OCI-LY7 (cell line): ENCODE measurements around the gene TBC1D24. TPM values are rescaled to one million over a fixed set of nuclear protein-coding genes. Genes with fewer than 3 reads are reported as not detected.

Source experiments
- BruUV-seq: library from RNA; stranded (reverse); fragments of 400-500 nt; replicated peaks from 2 replicates; lab custom pipeline; 2021; lab: Mats Ljungman, UMichigan
- CTCF ChIA-PET: fragments of 300-600 bp; sonication (Branson Sonifier 250); formaldehyde crosslinking; loops from one replicate; lab custom pipeline; 2022; ENCODE audit warnings: antibody characterized with exemption; ENCODE audit not compliant: unreplicated experiment; lab: Charles Lee
- POLR2A ChIA-PET: fragments of 300-600 bp; sonication (Branson Sonifier 250); formaldehyde crosslinking; loops from one replicate; lab custom pipeline; 2022; ENCODE audit warnings: antibody characterized with exemption; lab: Charles Lee
- DNase-seq: peaks from one replicate; pipeline ENCODE4 v3.0.0-alpha.2; 2015; ENCODE audit warnings: low spot score
- H2AFZ ChIP-seq: fragments of 200-600 bp; sonication (generic), shearing (Covaris generic); 2 replicates; pipeline ENCODE4 v1.6.1; 2014; ENCODE audit warnings: mild to moderate bottlenecking, antibody characterized with exemption, low read length, moderate library complexity
- H3K27ac ChIP-seq: fragments of 200-600 bp; sonication (generic); 2 replicates; pipeline ENCODE4 v1.5.1; 2014; ENCODE audit warnings: mixed run types, low read depth, mild to moderate bottlenecking, moderate library complexity, low read length, inconsistent platforms; ENCODE audit not compliant: poor library complexity, severe bottlenecking
- H3K36me3 ChIP-seq: fragments of 200-600 bp; sonication (generic); 2 replicates; pipeline ENCODE4 v1.6.1; 2014; ENCODE audit warnings: mild to moderate bottlenecking, antibody characterized with exemption, low read length, moderate library complexity, mixed read lengths; ENCODE audit not compliant: insufficient read depth
- H3K4me1 ChIP-seq: fragments of 200-600 bp; sonication (generic); 2 replicates; pipeline ENCODE4 v1.5.1; 2014; ENCODE audit warnings: mild to moderate bottlenecking, low read length; ENCODE audit not compliant: insufficient read depth, poor library complexity, severe bottlenecking
- H3K4me2 ChIP-seq: fragments of 200-600 bp; sonication (generic); 2 replicates; pipeline ENCODE4 v1.6.1; 2014; ENCODE audit warnings: mild to moderate bottlenecking, low read length
- H3K4me3 ChIP-seq: fragments of 200-600 bp; sonication (generic); 2 replicates; pipeline ENCODE4 v1.5.1; 2014; ENCODE audit warnings: mild to moderate bottlenecking, low read depth, low read length; ENCODE audit not compliant: poor library complexity, severe bottlenecking
- H3K79me2 ChIP-seq: fragments of 200-600 bp; sonication (generic); 2 replicates; pipeline ENCODE4 v1.6.1; 2016; ENCODE audit warnings: low read depth, mild to moderate bottlenecking, low read length, moderate library complexity, mixed read lengths; ENCODE audit not compliant: insufficient read depth
- H3K9me2 ChIP-seq: fragments of 200-600 bp; sonication (generic); 2 replicates; pipeline ENCODE4 v1.6.1; 2016; ENCODE audit warnings: mild to moderate bottlenecking, low read length, mixed read lengths; ENCODE audit not compliant: insufficient read depth
- H3K9me3 ChIP-seq: fragments of 200-600 bp; sonication (generic); 2 replicates; pipeline ENCODE4 v1.6.1; 2014; ENCODE audit warnings: mild to moderate bottlenecking, mixed run types, low read length, mixed read lengths
- H4K20me1 ChIP-seq: fragments of 200-600 bp; sonication (generic); 2 replicates; pipeline ENCODE4 v1.6.1; 2014; ENCODE audit warnings: mild to moderate bottlenecking, antibody characterized with exemption, low read length, moderate library complexity, mixed read lengths; ENCODE audit not compliant: insufficient read depth
- CTCF ChIP-seq: fragments of 200-600 bp; sonication (generic); conservative IDR thresholded peaks from 2 replicates; pipeline ENCODE4 v1.5.1; 2014; ENCODE audit warnings: mild to moderate bottlenecking, antibody characterized with exemption, low read length, moderate library complexity, mixed read lengths
- EZH2phosphoT487 ChIP-seq: fragments of 200-600 bp; sonication (generic); IDR thresholded peaks from 2 replicates; pipeline ENCODE4 v1.6.1; 2018; ENCODE audit warnings: low read depth, borderline replicate concordance, mild to moderate bottlenecking, mixed run types, antibody characterized with exemption, low read length, moderate library complexity, mixed read lengths
- intact Hi-C: fragments of 100-400 bp; cut with micrococcal nuclease; formaldehyde crosslinking; loops from one replicate; pipeline ENCODE4 v1.10.0; 2022; ENCODE audit not compliant: unreplicated experiment
- total RNA-seq, 2 experiments: library from RNA; depleted of rRNA in 1 of 2; stranded (reverse); fragments of >200 nt in 1 of 2; shearing (Covaris generic) in 1 of 2; gene quantifications; 2 replicates each; pipeline ENCODE4 v1.2.3, GENCODE V29; 2014 to 2022

The TBC1D24 gene
- total RNA-seq, 2 experiments from 2014 or later, result 23.4 to 34.7 TPM

GRCh38 chr16:2496223-2497115 is 21.5 kb downstream of the TBC1D24 start:
- BruUV-seq, result no TSS peak
- H2AFZ ChIP-seq, result no peak overlapping the region
- no peaks in the 10 kb centered on the region for H4K20me1 ChIP-seq
- POLR2A ChIA-PET, result interaction anchor here (0.6 kb wide), 1 partner anchor 304 kb away, joined by 5 read pairs; no protein-coding TSS in a partner anchor
- CTCF ChIA-PET, result no interaction called here
- no peak overlapping the region for H3K27ac ChIP-seq
- TF ChIP-seq CTCF (no peak), EZH2phosphoT487 (no peak)
- no peak overlapping the region for H3K4me3 ChIP-seq
- no peak for DNase-seq
- H3K4me2 ChIP-seq, result no peak overlapping the region
- intact Hi-C loops, result no loop called here
- no peaks in the 10 kb centered on the region for H3K9me2 ChIP-seq
- no peaks in the 10 kb centered on the region for H3K9me3 ChIP-seq
- peaks cover 7% of the 10 kb centered on the region for H3K4me1 ChIP-seq
- H3K36me3 ChIP-seq, result peaks cover 23% of the 10 kb centered on the region
- H3K79me2 ChIP-seq, result no peaks in the 10 kb centered on the region

DNA sequence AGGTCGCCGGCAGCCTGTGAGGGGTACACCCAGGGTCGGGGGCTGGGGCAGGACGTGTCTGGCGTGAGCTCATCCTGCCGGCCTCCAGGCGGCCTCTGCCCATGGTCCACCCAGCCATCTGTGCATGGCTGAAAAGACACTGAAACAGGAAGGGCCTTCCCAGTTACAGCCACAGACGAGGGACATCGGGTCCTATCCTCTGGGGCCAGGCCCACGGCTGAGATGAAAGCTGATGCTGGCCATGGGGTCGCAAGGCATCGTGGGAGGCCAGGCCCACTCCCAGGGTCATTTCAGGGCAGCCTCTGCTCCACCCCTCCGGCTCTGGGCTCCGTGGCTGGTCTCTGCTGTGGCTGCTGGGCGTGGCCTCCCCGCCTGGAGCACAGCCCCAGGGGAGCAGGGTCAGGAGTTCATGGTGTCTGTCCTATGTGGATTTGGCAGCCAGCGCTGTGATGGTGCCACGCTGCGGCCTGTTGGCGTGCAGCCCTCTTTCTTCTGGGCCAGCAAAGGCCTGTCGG is 22.2 kb downstream of the TBC1D24 start:
- no TSS peak for BruUV-seq
- H3K36me3 ChIP-seq, result peaks cover 28% of the 10 kb centered on the region
- no peaks in the 10 kb centered on the region for H3K9me2 ChIP-seq
- H3K4me3 ChIP-seq, result no peak overlapping the region
- no peak for DNase-seq
- H3K4me1 ChIP-seq, result peaks cover 10% of the 10 kb centered on the region
- ChIA-PET POLR2A (interaction anchor here (0.6 kb wide), 1 partner anchor 303 kb away, joined by 5 read pairs; no protein-coding TSS in a partner anchor), CTCF (no interaction called here)
- no peak overlapping the region for H2AFZ ChIP-seq
- intact Hi-C loops, result no loop called here
- TF ChIP-seq CTCF (no peak), EZH2phosphoT487 (no peak)
- no peaks in the 10 kb centered on the region for H3K9me3 ChIP-seq
- H3K4me2 ChIP-seq, result no peak overlapping the region
- H3K27ac ChIP-seq, result no peak overlapping the region
- no peaks in the 10 kb centered on the region for H3K79me2 ChIP-seq
- no peaks in the 10 kb centered on the region for H4K20me1 ChIP-seq
